ENCODE results near the gene TUBG1.

DNA sequence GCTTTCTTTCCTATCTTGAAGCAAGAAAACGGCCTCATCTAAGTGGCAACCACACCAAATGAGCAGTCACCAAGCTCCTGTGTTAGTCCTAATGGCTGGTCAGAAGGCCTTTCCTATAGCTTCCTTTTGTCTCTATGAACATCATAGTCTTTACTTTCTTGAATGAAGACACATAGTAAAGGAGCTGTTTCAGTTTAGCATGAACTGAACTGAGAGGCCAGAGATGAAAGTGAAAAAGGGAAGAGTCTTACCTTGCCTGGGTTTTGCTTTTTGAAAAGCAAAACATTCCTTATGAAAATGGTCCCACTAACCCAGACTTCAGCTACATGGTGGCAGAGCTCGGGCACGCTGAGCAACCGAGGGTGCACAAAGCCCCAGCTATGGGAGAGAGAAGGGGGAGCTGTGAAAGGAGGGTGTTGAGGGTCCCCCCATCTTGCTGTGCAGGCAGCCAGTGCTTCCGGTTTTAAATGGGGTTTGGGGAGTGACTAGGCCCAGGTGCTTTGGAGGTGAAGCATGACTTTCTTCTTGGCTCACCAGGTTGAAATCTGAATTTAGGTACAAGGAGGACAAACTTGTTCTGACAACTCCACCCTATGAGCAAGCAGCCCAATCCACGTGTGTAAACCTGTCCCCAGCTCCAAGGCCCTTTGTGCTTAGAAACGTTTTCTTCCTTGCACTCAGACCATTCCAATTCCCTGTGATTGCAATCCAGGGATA is 22.8 kb upstream of the TUBG1 start:
- no peak for TF ChIP-seq POLR2AphosphoS5 (IDR thresholded peaks at IDR 0.05; ENCODE audit: borderline replicate concordance, low read depth, low read length)
- TF ChIP-seq EZH2 (IDR thresholded peaks at IDR 0.05), result no peak
- TF ChIP-seq FOXP2 (optimal IDR thresholded peaks at IDR 0.05; ENCODE audit: control extremely low read depth, extremely low read length, insufficient read depth), result no peak
